ENCODE results near the gene GALK1.
A peak's percentile ranks its signal among the peaks of the same experiment; 100 is the strongest.

GALK1 gene

DNA sequence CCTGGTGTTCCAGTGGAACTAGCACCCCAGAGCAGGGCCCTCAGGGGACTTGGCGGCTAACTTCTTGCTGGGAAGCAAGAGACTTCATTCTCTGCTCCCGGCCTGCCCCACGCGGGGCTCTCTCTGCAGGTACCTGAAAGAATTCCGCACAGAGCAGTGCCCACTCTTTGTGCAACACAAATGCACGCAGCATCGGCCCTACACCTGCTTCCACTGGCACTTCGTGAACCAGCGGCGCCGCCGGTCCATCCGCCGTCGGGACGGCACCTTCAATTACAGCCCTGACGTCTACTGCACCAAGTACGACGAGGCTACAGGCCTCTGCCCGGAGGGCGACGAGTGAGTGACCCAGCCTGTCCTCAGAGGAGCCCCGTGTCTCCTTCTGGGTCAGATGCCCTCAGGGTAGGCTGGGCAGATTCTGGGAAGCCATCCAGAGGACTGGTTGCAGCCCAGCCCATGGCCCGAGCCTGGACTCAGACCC is 44.7 kb upstream of the GALK1 start:
- Histone ChIP-seq H3K9me3 (ENCODE audit: low read depth, low read length) (no peaks in the 10 kb centered on the region), H3K9ac (ENCODE audit: insufficient read length) (no peak overlapping the region), H3K36me3 (ENCODE audit: insufficient read depth, low read length) (peaks cover 36% of the 10 kb centered on the region; the same call in 1 of the 2 replicates), H3K27ac (no peak overlapping the region), H3K4me3 (no peak overlapping the region)
- TF ChIP-seq EZH2 (IDR thresholded peaks at IDR 0.05), result no peak
- no peak for TF ChIP-seq FOXP2 (optimal IDR thresholded peaks at IDR 0.05; ENCODE audit: control extremely low read depth, extremely low read length, insufficient read depth)
- TF ChIP-seq POLR2AphosphoS5 (IDR thresholded peaks at IDR 0.05; ENCODE audit: borderline replicate concordance, low read depth, low read length), result no peak
- no peak for DNase-seq (ENCODE audit: low read depth, low spot score)

DNA sequence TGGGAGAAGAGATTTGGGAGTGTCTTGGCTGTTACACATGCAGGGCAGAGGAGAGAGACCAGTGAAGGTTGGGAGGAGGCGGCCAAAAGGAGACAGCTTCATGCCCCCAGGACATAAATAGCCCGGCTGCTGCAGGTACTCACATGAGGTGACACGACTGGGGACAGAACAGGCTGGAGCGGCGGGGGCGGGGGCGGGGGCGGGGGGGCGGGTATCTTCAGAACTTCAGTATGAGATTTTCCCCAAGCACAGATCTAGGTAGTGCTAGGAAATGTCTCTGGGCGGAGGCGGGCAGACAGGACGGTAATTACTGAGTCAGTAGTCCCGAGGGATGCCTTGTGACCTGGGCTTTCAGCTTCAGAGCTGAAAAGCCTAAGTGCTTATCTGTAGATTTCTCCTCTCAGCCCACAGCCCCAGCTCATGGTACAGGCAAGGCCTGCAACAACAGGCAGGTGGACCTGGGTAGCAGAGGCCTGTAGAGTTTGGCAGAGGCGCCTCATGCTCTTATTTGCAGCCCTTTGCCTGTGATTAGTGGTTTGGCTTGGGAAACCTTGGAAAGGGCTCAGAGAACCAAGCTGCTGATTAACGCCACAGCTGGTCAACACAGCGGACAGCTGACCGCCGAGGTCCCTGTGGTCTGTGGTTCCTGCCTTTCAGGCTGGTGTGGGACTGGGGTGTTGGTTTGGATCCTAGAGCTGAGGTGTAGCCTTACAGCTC is 44.1 kb upstream of the GALK1 start:
- DNase-seq (ENCODE audit: low read depth, low spot score), result no peak
- TF ChIP-seq POLR2AphosphoS5 (IDR thresholded peaks at IDR 0.05; ENCODE audit: borderline replicate concordance, low read depth, low read length) (no peak), FOXP2 (optimal IDR thresholded peaks at IDR 0.05; ENCODE audit: control extremely low read depth, extremely low read length, insufficient read depth) (no peak), EZH2 (IDR thresholded peaks at IDR 0.05) (no peak)
- no peak overlapping the region for H3K9ac ChIP-seq (ENCODE audit: insufficient read length)
- H3K4me3 ChIP-seq, result no peak overlapping the region
- no peaks in the 10 kb centered on the region for H3K9me3 ChIP-seq (ENCODE audit: low read depth, low read length)
- peaks cover 32% of the 10 kb centered on the region; the same call in 1 of the 2 replicates for H3K36me3 ChIP-seq (ENCODE audit: insufficient read depth, low read length)
- H3K27ac ChIP-seq, result no peak overlapping the region

DNA sequence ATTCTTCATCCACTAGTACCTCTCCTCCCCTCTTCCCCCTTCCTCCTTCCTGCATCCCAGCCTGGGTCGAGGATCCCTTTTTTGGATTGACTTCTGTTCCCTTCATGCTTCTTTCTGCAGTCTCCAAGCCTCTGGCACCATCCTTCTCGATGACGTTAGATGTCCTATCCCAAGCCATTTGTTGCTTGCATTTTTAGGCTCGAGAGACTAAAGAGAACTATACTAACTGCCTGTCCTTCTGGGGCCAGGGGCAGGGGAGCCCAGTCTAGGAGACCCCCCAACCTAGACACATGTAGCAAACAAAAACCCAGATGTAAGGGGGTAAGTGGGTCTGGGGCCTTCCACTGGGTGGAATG is 43.5 kb upstream of the GALK1 start:
- no peaks in the 10 kb centered on the region for H3K9me3 ChIP-seq (ENCODE audit: low read depth, low read length)
- peaks cover 27% of the 10 kb centered on the region; the same call in 1 of the 2 replicates for H3K36me3 ChIP-seq (ENCODE audit: insufficient read depth, low read length)
- TF ChIP-seq EZH2 (IDR thresholded peaks at IDR 0.05) (no peak), POLR2AphosphoS5 (IDR thresholded peaks at IDR 0.05; ENCODE audit: borderline replicate concordance, low read depth, low read length) (no peak), FOXP2 (optimal IDR thresholded peaks at IDR 0.05; ENCODE audit: control extremely low read depth, extremely low read length, insufficient read depth) (no peak)
- H3K27ac ChIP-seq, result no peak overlapping the region
- no peak overlapping the region for H3K9ac ChIP-seq (ENCODE audit: insufficient read length)
- no peak overlapping the region for H3K4me3 ChIP-seq
- DNase-seq (ENCODE audit: low read depth, low spot score), result no peak

DNA sequence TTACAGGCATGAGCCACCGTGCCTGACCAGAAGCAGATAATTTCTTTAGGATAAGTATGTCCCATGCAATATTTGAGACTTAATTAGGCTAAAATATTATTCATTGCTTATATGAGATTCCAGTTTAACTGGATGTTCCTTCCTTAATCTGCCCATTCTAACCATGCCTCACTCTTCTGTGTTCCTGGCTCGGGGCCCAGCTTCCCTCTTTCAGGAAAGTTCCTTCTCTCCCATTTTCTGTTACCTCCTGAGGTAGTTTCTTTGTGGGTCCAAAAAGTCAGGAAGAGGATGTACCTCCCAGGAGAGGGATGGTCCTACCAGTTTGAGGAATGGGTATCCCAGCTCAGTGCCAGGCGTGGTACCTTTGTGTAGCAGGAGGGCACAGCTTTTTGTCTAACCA is 42.9 kb upstream of the GALK1 start:
- Histone ChIP-seq H3K27ac (no peak overlapping the region), H3K36me3 (ENCODE audit: insufficient read depth, low read length) (peaks cover 21% of the 10 kb centered on the region; the same call in 1 of the 2 replicates), H3K9ac (ENCODE audit: insufficient read length) (no peak overlapping the region), H3K4me3 (no peak overlapping the region), H3K9me3 (ENCODE audit: low read depth, low read length) (no peaks in the 10 kb centered on the region)
- TF ChIP-seq FOXP2 (optimal IDR thresholded peaks at IDR 0.05; ENCODE audit: control extremely low read depth, extremely low read length, insufficient read depth), result no peak
- TF ChIP-seq EZH2 (IDR thresholded peaks at IDR 0.05), result no peak
- no peak for TF ChIP-seq POLR2AphosphoS5 (IDR thresholded peaks at IDR 0.05; ENCODE audit: borderline replicate concordance, low read depth, low read length)
- no peak for DNase-seq (ENCODE audit: low read depth, low spot score)

DNA sequence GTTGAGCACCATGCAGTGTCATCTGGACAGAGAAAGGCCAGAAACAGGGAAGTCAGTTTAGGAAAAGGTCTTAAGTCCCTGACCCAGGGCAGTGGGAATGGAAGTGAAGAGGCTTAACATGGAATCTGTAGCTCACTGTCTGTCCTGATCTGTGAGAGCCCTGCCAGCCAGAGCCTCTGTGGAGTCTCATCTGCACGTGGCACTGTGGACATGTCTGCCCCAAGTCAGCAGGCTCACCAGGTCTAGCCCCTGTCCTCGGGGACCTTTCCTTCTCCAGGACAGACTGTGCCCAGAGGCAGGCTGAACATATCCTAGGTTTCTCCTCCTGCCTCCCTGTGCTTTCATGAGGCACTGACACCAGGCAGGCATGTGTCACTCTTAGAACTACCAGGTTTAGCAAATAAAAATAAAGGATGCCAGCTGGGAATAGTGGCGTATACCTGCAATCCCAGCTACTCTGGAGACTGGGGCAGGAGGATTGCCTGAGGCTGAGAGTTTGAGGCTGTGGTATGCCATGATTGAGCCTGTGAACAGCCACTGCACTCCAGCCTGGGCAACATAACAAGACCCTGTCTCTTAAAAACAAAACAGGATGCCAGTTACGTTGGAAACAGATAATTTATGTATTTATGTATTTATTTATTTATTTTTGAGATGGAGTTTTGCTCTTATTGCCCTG is 42.0 kb upstream of the GALK1 start:
- no peak for DNase-seq (ENCODE audit: low read depth, low spot score)
- Histone ChIP-seq H3K9ac (ENCODE audit: insufficient read length) (no peak overlapping the region), H3K36me3 (ENCODE audit: insufficient read depth, low read length) (peaks cover 17% of the 10 kb centered on the region; the same call in 1 of the 2 replicates), H3K4me3 (no peak overlapping the region), H3K27ac (no peak overlapping the region), H3K9me3 (ENCODE audit: low read depth, low read length) (no peaks in the 10 kb centered on the region)
- no peak for TF ChIP-seq EZH2 (IDR thresholded peaks at IDR 0.05)
- no peak for TF ChIP-seq FOXP2 (optimal IDR thresholded peaks at IDR 0.05; ENCODE audit: control extremely low read depth, extremely low read length, insufficient read depth)
- TF ChIP-seq POLR2AphosphoS5 (IDR thresholded peaks at IDR 0.05; ENCODE audit: borderline replicate concordance, low read depth, low read length), result no peak

DNA sequence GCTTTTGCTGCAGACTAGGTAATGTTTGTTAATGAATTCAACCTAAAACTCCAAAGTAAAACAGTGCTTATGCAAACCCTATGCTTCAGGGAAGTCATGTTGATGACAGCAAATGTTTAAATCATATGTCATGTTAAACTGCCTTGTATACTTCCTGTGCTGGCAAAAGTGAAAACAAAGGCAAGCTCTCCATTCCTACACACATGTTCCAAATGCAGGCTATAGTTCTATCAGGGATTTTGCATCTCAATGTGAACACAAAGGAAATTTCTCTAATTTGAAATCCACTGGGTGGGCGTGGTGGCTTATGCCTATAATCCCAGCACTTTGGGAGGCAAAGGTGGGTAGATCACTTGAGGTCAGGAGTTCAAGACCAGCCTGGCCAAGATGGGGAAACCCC is 38.9 kb upstream of the GALK1 start:
- Histone ChIP-seq H3K36me3 (ENCODE audit: insufficient read depth, low read length) (peaks cover 16% of the 10 kb centered on the region; the same call in 1 of the 2 replicates), H3K9me3 (ENCODE audit: low read depth, low read length) (no peaks in the 10 kb centered on the region), H3K4me3 (no peak overlapping the region), H3K27ac (no peak overlapping the region), H3K9ac (ENCODE audit: insufficient read length) (no peak overlapping the region)
- TF ChIP-seq EZH2 (IDR thresholded peaks at IDR 0.05) (no peak), FOXP2 (optimal IDR thresholded peaks at IDR 0.05; ENCODE audit: control extremely low read depth, extremely low read length, insufficient read depth) (no peak), POLR2AphosphoS5 (IDR thresholded peaks at IDR 0.05; ENCODE audit: borderline replicate concordance, low read depth, low read length) (no peak)
- no peak for DNase-seq (ENCODE audit: low read depth, low spot score)

DNA sequence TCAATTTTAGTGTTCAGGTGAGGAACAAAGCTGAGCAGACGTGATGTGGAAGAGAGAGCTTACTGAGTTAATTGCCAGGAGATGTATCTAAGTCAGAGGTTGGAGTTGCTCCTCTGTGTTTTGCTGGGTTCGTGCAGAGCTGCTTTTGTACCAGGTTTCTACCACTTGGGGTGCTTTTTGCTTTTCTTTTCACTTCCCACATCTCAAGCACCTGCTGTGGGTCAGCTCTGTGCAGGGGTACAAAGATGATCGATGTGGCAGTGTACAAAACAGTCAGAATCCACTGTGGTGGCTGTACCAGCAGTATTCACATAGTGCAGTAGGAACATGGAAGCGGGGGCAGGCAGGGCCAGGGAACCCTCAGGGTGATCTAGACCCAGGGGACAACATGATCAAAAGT is 34.4 kb upstream of the GALK1 start:
- Histone ChIP-seq H3K27ac (no peak overlapping the region), H3K36me3 (ENCODE audit: insufficient read depth, low read length) (peaks cover 54% of the 10 kb centered on the region)
- TF ChIP-seq POLR2AphosphoS5 (IDR thresholded peaks at IDR 0.05; ENCODE audit: borderline replicate concordance, low read depth, low read length), result no peak
- no peak for TF ChIP-seq FOXP2 (optimal IDR thresholded peaks at IDR 0.05; ENCODE audit: control extremely low read depth, extremely low read length, insufficient read depth)
- TF ChIP-seq EZH2 (IDR thresholded peaks at IDR 0.05), result no peak

DNA sequence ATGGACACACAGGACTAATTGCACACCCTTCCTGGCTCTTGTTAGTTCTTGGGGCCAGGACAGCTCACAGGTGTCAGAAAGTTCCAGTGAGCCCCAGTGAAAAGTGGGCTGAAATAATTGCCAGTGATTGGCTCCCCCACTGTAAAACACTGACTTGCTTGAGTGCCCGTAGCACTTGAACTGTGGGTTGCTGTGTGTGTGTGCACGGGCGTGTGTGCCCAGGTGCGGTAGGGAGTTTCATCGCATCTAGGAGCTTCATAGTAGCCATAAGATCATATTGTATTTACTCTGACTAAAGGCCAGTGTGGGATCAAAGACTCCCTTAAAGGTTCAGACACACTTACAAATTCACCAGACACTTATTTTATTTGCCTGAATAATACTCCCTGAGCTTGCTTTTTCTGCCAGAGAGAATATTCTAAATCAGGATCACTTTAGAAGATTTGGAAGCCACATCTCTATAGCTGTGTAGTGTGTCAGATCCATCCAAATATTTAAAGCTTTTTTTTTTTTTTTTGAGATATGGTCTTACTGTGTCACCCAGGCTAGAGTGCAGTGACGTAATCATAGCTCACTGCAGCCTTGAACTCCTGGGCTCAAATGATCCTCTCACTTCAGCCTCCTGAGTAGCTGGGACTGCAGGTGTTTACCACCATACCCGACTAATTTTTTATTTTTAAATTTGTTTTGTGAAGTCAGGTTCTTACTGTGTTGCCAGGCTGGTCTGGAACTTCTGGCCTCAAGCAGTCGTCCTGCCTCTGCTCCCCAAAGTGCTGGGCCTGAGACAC is 31.0 kb upstream of the GALK1 start:
- Histone ChIP-seq H3K36me3 (ENCODE audit: insufficient read depth, low read length) (peaks cover 76% of the 10 kb centered on the region), H3K27ac (peak overlapping the region; percentile 40; the same call in 1 of the 2 replicates), H3K9ac (ENCODE audit: insufficient read length) (peak overlapping the region; percentile 26), H3K9me3 (ENCODE audit: low read depth, low read length) (no peaks in the 10 kb centered on the region), H3K4me3 (no peak overlapping the region)
- TF ChIP-seq FOXP2 (optimal IDR thresholded peaks at IDR 0.05; ENCODE audit: control extremely low read depth, extremely low read length, insufficient read depth) (no peak), POLR2AphosphoS5 (IDR thresholded peaks at IDR 0.05; ENCODE audit: borderline replicate concordance, low read depth, low read length) (no peak), EZH2 (IDR thresholded peaks at IDR 0.05) (no peak)
- no peak for DNase-seq (ENCODE audit: low read depth, low spot score)

More for the DNA sequence above, 34.4 kb upstream of the GALK1 start:
- Histone ChIP-seq H3K4me3 (no peak overlapping the region), H3K9ac (ENCODE audit: insufficient read length) (no peak overlapping the region), H3K9me3 (ENCODE audit: low read depth, low read length) (no peaks in the 10 kb centered on the region)
- DNase-seq (ENCODE audit: low read depth, low spot score), result no peak

Measured in SK-N-MC (cell line).